Aorta (tissue), 5 donors: ENCODE data around the gene LAMB3. TPM values are rescaled to one million over a fixed set of nuclear protein-coding genes. Genes with fewer than 3 reads are reported as not detected.

Source experiments
- ATAC-seq: fragments of 200-7000 bp; cut with Tn5 transposase; one replicate; pipeline ENCODE4 v1.9.1; 2022; ENCODE audit warnings: moderate library complexity; ENCODE audit not compliant: low FRiP score
- DNase-seq, 2 donors: peaks; one replicate each; pipeline ENCODE4 v3.0.0-alpha.2; 2020
- H3K27ac ChIP-seq, 2 donors: one replicate each; pipeline ENCODE4 v1.5.1; 2013; ENCODE audit warnings: low read length in 2 of 2, mild to moderate bottlenecking in 2 of 2, moderate library complexity in 2 of 2, control low read depth in 1 of 2, inconsistent platforms in 1 of 2, low read depth in 1 of 2
- H3K27me3 ChIP-seq, 2 donors: one replicate each; pipeline ENCODE4 v1.6.1; 2013; ENCODE audit warnings: control low read depth in 1 of 2, low read length in 1 of 2, mild to moderate bottlenecking in 1 of 2, moderate library complexity in 1 of 2; ENCODE audit not compliant: insufficient read depth in 2 of 2, control insufficient read depth in 1 of 2
- H3K36me3 ChIP-seq, 2 donors: one replicate each; pipeline ENCODE4 v1.6.1; 2013; ENCODE audit warnings: control low read depth in 1 of 2, low read length in 1 of 2, mild to moderate bottlenecking in 1 of 2; ENCODE audit not compliant: insufficient read depth in 2 of 2, control insufficient read depth in 1 of 2
- H3K4me1 ChIP-seq, 2 donors: one replicate each; pipeline ENCODE4 v1.6.1; 2013; ENCODE audit warnings: low read length in 2 of 2, control low read depth in 1 of 2, mild to moderate bottlenecking in 1 of 2, moderate library complexity in 1 of 2; ENCODE audit not compliant: insufficient read depth in 2 of 2, control insufficient read depth in 1 of 2
- H3K4me3 ChIP-seq, 2 donors: one replicate each; pipeline ENCODE4 v1.5.1; 2013; ENCODE audit warnings: low read length in 2 of 2, control low read depth in 1 of 2, mild to moderate bottlenecking in 1 of 2
- H3K9me3 ChIP-seq: one replicate; pipeline ENCODE4 v1.6.1; 2013; ENCODE audit warnings: mild to moderate bottlenecking, low read length; ENCODE audit not compliant: control insufficient read depth
- WGBS, 2 donors: extraction: QIAGEN DNeasy Blood & Tissue Kit; methylation state at CpG; one replicate each; pipeline ENCODE4 v1.1.7; 2013; 5-methylcytosine and 5-hydroxymethylcytosine counted together
- intact Hi-C, 2 donors: fragments of 100-400 bp; cut with DNase I; formaldehyde crosslinking; loops; one replicate each; pipeline versions ENCODE4 v1.14.2 to v1.15.0; 2022
- polyA plus RNA-seq, 2 donors: library from polyadenylated mRNA; stranded (reverse); fragments of 200-250 nt; gene quantifications; one replicate each; pipeline ENCODE4 v1.2.3, GENCODE V29; 2013
- total RNA-seq, 2 donors: library from RNA; stranded (reverse); fragmentation: NEBNext Ultra II Directional; extraction: Animal tissue kit (Norgen Biotek cat#: 25700); gene quantifications; one replicate each; pipeline ENCODE4 v1.2.1, GENCODE V29; 2021
- donor health status: healthy with polysubstance abuse.
- donor health status: Bipolar disorder and iron deficiency.
- donor health status: DM: no; HTN: no; CAD: no.
- donor health status: DM: no; HTN: no; CAD: no.
- donor health status: DM: yes; HTN: yes; CAD: no.

The LAMB3 gene
- total and polyA plus RNA-seq, 4 donors, result 0.84 to 5.4 (median 4.6) TPM

DNA sequence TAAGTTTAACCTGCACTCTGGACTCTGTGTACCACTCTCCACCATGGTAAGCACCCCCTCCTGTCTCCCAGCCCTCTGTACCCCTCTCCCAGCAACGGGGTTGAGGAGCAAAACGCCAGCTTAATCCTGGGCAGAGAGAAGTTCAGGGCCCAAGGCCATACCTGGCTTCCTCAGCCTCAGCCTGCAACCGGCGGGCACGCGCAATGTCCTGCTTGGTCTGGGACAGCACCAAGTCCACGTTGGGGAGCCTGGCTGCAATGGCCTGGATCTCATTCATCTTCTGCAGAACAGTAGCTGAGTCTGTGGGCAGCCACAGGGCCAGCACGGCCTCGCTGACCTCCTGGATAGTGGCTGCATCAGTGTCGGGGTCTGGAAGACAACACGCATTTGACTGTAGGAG, 33.9 kb downstream of the LAMB3 start:
- Histone ChIP-seq H3K36me3 (no peaks in the 10 kb centered on the region), H3K4me1 (no peaks in the 10 kb centered on the region), H3K27me3 (no peaks in the 10 kb centered on the region), H3K27ac (no peak overlapping the region), H3K4me3 (no peak overlapping the region), H3K9me3 (no peaks in the 10 kb centered on the region)
- no peak for ATAC-seq
- DNase-seq, result no peak
- intact Hi-C loops, result no loop called here
- 86 to 90% methylated on average over 11 of the region's 11 CpGs for WGBS, 2 donors

DNA sequence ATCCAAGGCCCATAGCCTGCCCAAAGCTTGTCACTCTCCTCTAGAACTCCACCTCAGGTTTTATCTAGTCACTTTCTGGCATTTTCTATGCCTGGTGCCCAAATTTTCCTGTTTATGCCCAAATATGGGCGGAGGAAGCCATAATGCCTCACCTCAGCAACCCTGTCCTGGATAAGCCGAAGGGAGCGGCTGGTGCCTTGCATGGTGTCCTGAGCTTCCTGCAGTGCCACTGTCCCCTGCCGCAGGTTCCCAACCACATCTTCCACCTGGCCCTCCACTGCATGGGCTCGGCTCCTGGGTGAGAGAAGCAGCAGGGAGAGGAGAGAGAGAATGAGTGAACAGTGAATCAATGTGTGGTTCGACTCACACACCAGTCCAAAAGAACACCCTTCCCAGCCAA, 34.5 kb downstream of the LAMB3 start:
- H3K27me3 ChIP-seq, result no peaks in the 10 kb centered on the region
- H3K27ac ChIP-seq, result no peak overlapping the region
- H3K9me3 ChIP-seq, result no peaks in the 10 kb centered on the region
- H3K4me3 ChIP-seq, result no peak overlapping the region
- no peak for DNase-seq
- no peaks in the 10 kb centered on the region for H3K4me1 ChIP-seq
- intact Hi-C loops, result no loop called here
- ATAC-seq, result no peak
- H3K36me3 ChIP-seq, result no peaks in the 10 kb centered on the region
- WGBS, 2 donors, result 95 to 98% methylated on average over 6 of the region's 6 CpGs

DNA sequence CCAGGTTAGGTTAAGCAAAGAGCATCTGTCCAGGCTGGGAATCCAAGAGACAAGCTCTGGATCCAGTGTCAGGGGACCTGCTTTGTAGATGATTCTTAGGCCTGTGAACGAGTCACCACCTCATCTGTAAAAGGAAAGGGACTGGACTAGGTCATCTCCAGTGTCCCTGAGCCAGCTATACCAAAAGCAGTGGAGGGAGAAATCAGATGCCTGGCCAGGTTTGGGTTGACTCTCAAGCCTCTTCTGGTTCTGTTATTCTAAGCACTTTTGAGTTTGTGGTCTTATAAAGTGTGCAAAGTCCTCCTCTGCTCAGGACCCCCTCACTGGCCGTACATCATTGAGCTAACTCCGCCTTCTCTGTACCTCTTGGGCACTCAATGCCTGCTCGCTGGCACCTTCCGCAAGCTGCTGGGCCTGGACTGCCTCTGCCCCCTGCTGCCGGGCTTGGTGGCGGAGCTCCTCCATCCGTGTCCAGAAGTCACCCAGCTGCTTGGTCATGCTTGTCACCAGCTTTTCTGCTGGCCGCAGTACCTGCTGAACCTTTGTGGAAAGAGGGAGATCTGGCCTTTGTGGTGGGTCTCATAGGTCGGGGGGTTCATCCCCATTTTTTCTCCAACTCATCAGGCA, 35.1 kb downstream of the LAMB3 start:
- intact Hi-C loops, result no loop called here
- DNase-seq (no peak), ATAC-seq (no peak)
- Histone ChIP-seq H3K27me3 (no peaks in the 10 kb centered on the region), H3K27ac (no peak overlapping the region), H3K9me3 (no peaks in the 10 kb centered on the region), H3K4me3 (no peak overlapping the region), H3K4me1 (no peaks in the 10 kb centered on the region), H3K36me3 (no peaks in the 10 kb centered on the region)
- 93 to 96% methylated on average over 10 of the region's 10 CpGs for WGBS, 2 donors

DNA sequence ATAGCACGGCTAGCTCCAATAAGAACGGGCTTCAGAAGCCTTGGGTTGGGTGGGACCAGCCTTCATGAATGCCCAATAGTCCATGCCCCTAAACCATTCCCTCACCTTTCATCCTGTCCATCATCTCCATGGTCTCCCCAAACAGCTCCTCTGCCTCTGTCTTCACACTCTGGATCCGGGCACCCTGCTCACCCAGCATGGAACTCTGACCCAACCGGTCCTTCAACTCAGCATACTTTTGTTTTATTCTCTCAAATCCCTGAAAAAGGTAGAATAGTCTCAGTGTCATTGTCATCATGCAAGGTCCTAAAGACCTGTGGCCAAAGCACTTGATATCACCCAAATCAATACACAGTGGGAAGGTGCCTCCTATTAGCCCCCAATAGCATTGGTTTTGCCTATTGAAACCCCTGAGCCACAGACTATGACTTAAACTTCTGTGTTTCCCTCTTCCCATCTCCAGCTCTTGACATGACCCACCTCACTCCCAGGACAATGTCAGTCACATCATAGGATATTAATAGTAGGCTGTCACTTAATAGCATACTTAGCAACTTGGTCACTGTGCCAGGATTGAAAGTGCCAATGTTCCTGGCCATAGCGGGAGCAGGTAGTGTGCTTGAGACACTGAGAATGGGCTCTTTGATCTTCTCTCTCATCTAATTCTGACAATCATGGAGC, 35.7 kb downstream of the LAMB3 start:
- no peak overlapping the region for H3K27ac ChIP-seq
- WGBS, 2 donors, result 97% methylated on average over 5 of the region's 5 CpGs

DNA sequence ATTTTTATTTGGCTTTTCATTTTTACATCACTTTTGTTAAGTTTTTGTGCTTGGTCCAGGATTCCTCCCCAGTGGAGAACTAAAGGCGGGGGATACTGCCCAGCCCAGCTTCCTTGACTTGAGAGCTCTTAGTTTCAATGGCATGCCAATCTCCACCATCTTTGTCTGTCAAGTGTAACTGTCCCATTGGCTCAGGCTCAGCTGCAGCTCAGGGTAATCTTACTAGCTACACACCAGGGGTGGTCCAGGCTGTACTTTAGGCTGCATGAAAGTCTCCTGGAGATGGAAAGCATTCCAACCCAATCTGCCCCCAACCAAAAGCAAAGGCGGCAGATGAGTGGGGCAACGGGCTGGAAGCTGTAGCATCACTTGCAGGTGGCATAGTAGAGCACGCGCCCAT, 37.3 kb downstream of the LAMB3 start:
- Histone ChIP-seq H3K27ac (no peak overlapping the region), H3K27me3 (no peaks in the 10 kb centered on the region), H3K4me3 (no peak overlapping the region), H3K4me1 (no peaks in the 10 kb centered on the region), H3K9me3 (no peaks in the 10 kb centered on the region), H3K36me3 (no peaks in the 10 kb centered on the region)
- intact Hi-C loops, result no loop called here
- DNase-seq (no peak), ATAC-seq (no peak)
- 91 to 96% methylated on average over 5 of the region's 5 CpGs for WGBS, 2 donors

More for the DNA sequence above, 35.7 kb downstream of the LAMB3 start:
- Histone ChIP-seq H3K27me3 (no peaks in the 10 kb centered on the region), H3K36me3 (no peaks in the 10 kb centered on the region), H3K9me3 (no peaks in the 10 kb centered on the region), H3K4me3 (no peak overlapping the region), H3K4me1 (no peaks in the 10 kb centered on the region)
- DNase-seq, result no peak
- ATAC-seq, result no peak
- intact Hi-C loops, result no loop called here

DNA sequence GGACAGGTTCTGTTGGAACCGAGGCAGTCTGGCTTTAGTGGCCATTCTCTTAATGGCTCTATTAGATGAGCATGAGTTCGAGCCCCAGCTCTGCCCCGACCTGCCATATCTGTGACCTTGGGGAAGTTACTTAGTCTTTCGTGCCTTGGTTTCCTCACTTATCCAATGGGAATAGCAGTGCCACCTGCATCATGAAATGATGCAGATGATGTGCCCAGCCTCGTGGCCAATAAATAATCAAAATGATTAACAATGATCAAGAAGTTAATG, 38.1 kb downstream of the LAMB3 start:
- Histone ChIP-seq H3K27ac (no peak overlapping the region), H3K27me3 (no peaks in the 10 kb centered on the region), H3K36me3 (no peaks in the 10 kb centered on the region), H3K9me3 (no peaks in the 10 kb centered on the region), H3K4me3 (no peak overlapping the region), H3K4me1 (no peaks in the 10 kb centered on the region)
- ATAC-seq (no peak), DNase-seq (no peak)
- 92 to 95% methylated on average over 5 of the region's 5 CpGs for WGBS, 2 donors
- intact Hi-C loops, result no loop called here

DNA sequence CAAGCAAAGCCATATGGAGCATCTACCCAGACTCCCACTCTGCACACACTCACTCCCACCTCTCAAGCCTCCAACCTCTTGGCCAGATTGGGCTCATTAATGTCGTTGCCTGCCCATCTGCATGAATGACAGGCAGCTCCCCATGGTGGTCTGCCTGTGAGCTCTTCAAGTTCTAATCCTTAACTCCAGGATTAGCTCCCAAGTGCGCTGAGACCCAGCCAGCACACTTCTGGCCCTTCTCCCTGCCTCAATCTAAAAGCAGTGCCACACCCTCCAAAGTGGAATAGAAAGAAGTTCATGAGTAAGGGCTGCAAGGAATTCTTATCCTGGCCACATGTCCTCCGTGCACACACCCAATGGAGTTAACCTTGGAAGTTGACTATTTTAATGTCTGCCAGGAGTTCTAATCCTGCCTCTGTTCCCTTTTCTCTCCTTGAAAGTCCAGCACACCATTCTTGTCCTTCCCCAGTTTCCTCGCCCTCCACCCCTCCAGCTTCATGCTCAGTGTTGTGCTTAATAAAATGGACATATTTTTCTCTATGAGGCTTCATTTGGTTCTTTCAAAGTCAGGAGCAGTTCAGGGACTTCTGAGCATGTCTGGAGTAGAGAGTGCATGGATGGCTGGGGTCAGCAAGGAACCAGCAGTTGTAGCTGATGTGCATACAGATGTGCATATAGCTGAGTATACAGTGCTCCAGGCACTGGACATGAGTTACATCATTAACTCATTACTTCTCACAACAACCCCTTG, 38.6 kb downstream of the LAMB3 start:
- Histone ChIP-seq H3K36me3 (no peaks in the 10 kb centered on the region), H3K4me1 (no peaks in the 10 kb centered on the region), H3K27ac (no peak overlapping the region), H3K4me3 (no peak overlapping the region), H3K27me3 (no peaks in the 10 kb centered on the region), H3K9me3 (no peaks in the 10 kb centered on the region)
- ATAC-seq, result no peak
- intact Hi-C loops, result no loop called here
- DNase-seq, result no peak
- 71 to 72% methylated on average over 4 of the region's 4 CpGs for WGBS, 2 donors

DNA sequence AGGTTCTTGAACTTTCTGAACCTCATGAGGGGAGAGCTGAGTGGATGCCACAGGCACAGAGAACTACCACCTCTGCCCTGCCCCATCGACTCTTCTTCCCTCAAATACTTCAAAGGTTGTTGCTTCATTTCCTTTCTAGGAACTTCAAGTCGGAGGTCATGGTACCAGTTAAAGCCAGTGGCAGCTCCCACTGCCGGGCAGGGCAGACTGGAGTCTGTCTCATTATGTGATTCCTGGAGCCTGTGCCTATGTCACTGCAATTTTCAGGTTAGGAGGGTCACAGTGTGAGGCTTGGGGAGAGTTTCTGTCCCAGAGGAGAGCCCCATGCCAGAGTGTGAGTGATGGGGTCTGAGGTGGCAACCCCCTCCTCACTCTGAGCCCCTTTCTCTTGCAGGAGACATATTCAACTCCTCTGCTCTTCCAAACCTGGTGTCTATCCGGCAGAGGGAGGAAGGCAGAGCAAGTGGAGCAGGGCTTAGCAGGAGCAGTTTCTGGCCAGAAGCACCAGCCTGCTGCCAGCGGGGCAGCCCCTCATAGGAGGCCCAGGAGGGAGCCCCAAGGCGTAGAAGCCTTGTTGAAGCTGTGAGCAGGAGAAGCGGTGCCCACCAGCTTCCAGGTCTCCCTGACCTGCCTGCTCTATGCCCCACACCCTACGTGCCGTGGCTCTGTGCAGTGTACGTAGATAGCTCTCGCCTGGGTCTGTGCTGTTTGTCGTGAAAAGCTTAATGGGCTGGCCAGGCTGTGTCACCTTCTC, 39.4 kb downstream of the LAMB3 start:
- H3K4me1 ChIP-seq, result no peaks in the 10 kb centered on the region
- H3K36me3 ChIP-seq, result no peaks in the 10 kb centered on the region
- no peak overlapping the region for H3K27ac ChIP-seq
- H3K9me3 ChIP-seq, result no peaks in the 10 kb centered on the region
- intact Hi-C loops, result no loop called here
- 83 to 86% methylated on average over 12 of the region's 12 CpGs for WGBS, 2 donors
- no peak for ATAC-seq
- H3K4me3 ChIP-seq, result no peak overlapping the region
- no peak for DNase-seq
- no peaks in the 10 kb centered on the region for H3K27me3 ChIP-seq
